Activated naive CD4-positive, alpha-beta T cell (primary cell): ENCODE measurements around the gene PGS1.
"Not testable (repeated sequence)": the region's sequence is repeated elsewhere in the genome, so short reads cannot be mapped to it uniquely, and the experiment has no call there.

Experiments
- DNase-seq, 4 experiments: peaks; one replicate each; lab custom pipeline; 2025; lab: John Stamatoyannopoulos, UW

The PGS1 gene, protein sequence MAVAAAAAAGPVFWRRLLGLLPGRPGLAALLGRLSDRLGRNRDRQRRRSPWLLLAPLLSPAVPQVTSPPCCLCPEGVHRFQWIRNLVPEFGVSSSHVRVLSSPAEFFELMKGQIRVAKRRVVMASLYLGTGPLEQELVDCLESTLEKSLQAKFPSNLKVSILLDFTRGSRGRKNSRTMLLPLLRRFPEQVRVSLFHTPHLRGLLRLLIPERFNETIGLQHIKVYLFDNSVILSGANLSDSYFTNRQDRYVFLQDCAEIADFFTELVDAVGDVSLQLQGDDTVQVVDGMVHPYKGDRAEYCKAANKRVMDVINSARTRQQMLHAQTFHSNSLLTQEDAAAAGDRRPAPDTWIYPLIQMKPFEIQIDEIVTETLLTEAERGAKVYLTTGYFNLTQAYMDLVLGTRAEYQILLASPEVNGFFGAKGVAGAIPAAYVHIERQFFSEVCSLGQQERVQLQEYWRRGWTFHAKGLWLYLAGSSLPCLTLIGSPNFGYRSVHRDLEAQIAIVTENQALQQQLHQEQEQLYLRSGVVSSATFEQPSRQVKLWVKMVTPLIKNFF

DNA sequence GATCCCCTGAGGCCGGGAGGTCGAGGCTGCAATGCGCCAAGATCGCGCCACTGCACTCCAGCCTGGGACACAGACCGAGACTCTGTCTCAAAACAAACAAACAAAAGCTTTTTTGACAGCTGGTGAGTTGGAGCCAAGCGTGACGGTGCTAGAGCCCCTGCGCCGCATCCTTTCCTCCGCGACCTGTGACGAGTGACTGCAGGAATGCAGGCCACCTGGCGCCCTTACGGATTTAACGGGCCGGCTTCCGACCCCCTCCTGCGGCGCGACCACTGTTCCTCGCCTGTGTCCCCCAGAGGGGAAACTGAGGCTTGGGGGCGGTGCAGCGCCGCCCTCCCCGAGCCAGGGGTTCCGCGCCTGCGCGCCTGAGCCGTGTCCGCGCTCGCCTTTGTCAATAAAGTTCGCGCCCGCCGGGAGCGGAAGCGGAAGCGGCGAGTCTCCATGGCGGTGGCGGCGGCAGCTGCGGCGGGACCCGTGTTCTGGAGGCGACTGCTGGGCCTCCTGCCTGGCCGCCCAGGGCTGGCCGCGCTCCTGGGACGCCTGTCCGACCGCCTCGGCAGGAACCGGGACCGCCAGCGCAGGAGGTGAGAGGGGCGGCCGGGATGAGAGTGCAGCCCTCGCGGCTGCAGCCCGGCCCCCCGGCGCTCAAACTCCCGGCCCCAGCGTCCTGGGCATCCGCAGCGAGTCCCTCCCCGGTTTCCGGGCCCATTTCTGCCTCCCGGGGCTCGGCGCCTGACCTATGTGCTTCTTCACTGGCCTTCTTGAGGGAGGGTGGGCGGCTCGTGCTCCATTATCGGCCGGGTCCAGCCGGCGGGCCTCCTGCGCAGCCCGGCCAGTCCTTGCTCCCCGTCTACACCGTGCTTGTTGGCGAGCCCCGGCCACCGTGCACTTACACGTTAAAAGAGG lies at the start of gene PGS1:
PGS1 (plus strand) TSS at position 425 of the 906 bp plus-strand sequence; CDS start at position 442, 17 bp downstream.
- peak; percentile 52 to 83 (median 74) for DNase-seq

DNA sequence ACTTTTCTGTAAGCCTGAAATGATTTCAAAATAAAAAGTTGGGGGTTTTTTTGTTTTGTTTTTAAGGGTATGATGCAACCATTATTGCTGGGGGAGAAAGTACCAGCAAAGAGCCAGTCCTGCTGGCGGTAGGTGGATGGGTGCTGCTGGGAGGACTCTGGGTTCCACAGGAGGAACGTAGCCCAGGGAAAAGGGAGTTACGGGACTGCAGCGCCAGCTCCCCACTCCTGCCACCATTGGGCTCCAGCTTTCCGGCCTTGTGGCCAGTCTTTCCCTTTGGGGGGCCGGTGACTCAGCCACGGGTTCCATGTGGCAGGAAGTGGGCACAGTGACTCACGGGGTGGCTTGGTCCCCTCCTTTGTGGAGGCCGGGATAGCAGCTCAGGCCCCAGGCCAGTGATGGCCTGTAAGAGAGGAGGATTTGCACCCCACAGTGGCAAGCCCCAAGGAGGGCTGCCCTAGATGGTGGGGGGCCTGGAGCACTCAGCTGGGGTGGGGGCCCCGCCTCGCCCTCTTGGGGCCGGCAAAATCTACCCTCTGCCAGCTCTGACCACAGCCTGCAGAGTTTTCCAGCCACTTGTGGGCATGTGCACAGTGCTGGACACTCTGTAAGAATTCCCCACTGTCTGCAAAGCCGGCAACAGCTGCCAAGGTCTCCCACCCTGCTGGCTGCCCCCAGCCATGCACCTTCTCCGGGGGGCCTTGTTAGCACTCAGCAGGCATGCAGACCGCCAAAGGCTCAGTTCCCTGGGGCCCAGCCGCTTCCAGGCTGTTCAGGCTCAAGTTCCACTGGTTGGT lies 49.0 kb upstream of the PGS1 start:
- DNase-seq, result no peak

DNA sequence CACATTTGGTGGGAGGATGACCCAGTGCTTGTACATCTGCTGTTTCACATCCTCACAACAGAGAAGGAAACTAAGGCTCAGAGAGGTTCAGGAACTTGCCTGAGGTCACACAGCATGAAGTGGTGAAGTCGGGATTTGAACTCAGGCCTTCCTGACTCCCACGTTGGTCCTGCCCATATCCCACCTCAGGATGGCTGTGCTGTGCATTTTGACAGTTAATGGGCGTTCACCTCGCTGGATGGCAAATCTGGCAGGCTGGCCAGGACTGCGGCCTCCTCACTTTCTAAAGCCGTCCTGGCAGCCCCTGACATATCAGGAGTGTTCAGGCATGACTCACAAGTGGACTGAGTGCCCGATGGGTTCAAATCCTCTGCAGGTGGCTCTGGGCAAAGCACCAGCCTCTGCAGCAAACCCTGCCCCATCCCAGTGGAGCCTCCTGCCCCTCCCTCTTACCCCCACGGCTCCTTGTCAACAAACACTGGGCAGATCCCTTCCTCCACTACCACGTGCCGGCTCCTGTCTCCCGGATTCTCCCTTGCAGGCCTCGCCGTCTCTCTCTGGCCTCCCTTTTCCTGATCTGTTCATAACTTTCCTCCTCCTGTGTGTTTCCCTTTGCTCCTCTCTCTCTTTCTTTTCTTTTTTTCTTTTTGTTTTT lies 47.8 kb upstream of the PGS1 start:
- DNase-seq, result no peak

DNA sequence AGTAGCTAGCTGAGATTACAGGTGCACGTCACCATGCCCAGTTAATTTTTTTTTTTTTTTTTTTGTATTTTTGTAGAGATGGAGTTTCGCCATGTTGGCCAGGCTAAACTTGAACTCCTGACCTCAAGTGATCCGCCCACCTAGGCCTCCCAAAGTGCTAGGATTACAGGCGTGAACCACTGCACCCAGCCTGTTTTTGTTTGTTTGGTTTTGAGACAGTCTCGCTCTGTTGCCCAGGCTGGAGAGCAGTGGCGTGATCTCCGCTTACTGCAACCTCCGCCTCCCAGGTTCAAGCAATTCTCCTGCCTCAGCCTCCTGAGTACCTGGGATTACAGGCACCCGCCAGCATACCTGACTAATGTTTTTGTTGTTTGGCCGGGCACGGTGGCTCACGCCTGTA lies 47.1 kb upstream of the PGS1 start:
- DNase-seq, result not testable (repeated sequence)

DNA sequence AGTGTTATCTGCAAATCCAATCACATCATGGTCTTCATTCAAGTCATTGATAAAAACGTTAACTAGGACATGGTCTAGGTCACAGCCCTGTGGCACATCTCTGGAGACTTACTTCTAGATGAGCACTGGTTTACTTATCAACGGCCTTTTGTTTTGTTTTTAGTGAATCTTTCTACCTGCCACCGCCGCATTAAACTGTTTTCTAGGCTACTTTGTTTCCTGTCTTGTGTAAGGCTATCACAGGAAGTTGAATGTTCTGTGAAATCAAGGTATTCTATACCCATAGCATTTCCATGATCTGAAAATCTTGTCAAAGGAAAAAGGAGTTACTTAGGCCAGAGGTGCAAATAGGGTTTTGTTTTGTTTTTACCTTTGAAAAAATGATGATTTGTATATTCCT lies 45.5 kb upstream of the PGS1 start:
- DNase-seq, result no peak

DNA sequence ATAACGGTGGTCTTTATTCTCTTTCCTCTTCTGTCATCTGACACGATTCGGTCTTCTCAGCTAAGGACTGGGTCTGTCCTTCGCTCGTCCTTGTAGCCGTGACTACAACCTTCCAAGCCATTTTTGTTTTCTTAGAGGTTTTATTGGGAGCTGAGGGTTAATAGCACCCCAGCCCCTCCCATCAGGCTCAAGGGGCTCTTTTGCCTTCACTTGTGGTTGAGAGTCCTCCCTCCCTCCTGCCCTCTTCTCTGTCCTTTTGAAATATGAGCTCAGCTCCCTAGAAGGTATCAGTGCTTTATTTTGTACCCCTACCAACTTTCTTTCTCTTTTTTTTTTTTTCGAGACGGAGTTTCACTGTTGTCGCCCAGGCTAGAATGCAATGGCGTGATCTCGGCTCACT lies 43.2 kb upstream of the PGS1 start:
- DNase-seq, result no peak

DNA sequence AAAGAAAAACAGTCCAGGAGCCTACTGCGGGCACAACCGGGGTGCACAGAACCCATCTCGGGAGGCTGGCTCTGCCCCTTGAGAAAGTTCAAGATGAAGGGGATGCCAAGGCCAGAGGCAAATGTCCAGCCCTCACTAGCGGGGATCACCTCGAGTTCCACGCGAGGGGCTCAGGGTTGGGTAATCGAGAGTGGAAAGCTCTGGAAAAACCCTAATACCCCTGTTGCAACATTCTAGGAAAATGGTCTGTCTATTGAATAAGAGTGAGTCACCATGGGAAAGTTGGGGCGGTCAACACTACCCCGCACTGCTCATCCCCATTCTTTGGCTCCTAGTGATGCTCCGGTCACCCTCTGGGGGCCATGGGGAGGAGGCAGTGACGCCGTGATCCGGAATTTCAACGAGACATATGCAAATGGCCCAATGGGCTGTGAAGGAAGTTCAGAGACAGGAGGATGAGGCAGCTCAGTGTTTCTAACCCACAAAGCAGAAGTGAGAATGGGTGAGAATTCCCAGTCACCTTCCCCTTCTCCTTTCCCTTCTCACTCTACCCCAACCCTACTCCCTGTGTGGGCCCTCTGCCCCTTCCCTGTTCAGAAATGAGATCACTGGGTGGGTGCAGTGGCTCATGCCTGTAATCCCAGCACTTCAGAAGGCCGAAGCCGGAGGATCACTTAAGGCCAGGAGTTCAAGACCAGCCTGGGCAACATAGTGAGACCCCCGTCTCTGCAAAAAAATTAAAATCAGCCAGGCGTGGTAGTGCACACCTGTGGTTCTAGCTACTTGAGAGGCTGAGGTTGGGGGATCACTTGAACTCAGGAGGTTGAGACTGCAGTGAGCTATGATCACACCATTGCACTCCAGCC lies 41.0 kb upstream of the PGS1 start:
- DNase-seq, result no peak

DNA sequence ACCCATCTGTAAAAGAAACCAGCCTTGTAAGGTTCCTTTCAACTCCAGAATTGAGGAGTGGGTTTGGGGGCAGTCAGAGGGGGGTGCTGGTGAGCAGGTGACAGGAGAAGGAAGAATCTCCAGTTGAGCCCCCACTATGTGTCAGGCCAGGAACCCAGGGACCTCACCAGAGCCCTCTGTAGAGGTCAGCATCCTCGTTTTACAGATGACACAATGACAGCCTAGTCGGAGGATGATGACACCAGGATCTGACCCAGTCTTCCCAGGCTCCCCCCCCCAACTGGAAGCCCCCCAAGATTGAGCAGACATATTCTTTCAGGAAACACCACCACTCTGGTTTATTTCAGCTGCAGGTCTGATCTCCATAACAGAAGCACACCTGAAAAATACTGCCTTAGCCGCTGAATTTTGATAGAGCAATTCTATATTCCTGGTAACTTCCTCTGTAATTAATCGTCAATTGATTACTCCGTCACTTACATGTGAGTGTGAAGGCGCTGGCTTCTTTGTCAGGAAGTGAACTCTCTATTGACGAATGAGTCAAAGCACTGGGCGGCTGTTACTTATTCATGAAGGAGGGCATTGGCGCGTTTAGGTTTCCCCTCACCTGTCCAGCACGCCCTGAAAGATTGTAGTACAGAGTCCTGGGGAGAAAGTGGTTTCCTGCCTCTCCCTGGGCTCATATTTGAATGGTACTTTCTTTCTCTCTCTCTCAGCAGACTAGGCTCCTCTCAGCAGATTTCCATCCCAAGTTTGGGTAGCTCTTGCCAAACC lies 39.8 kb upstream of the PGS1 start:
- no peak for DNase-seq

DNA sequence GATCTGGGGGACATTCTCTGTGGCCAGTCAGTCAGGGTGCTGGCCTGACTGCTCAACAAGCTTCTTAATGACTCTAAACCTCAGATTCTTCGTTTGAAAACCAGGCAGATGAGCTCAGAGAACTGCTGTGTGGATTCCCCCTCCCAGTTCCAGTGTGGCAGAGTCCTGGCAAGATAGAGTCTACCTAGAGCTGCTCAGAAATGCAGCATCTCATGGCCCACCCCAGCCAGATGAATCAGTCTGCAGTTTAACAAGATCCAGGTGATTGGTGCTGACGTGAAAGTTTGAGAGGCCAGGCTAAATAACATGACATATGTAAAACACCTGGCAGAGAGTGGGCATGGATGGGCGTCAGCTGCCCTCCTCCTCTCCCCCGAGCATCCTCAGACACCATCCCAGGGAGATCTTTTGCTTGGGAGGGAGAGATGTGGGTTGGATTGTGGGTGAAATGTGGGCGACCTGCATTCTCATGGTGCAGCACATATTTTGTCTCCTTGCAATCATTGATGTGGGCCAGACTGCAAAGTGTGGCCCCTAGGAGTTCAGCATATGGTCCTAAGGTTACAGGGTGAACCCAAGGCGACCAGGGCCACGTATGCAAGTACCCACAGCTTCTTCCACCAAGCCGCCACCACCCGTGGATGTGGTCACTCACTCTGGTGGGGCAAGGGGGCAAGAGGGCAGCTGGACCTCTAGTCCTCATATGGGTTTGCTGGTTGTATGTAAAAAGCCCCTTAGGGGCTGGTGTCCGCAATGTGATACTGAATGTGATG lies 38.1 kb upstream of the PGS1 start:
- DNase-seq, result no peak

DNA sequence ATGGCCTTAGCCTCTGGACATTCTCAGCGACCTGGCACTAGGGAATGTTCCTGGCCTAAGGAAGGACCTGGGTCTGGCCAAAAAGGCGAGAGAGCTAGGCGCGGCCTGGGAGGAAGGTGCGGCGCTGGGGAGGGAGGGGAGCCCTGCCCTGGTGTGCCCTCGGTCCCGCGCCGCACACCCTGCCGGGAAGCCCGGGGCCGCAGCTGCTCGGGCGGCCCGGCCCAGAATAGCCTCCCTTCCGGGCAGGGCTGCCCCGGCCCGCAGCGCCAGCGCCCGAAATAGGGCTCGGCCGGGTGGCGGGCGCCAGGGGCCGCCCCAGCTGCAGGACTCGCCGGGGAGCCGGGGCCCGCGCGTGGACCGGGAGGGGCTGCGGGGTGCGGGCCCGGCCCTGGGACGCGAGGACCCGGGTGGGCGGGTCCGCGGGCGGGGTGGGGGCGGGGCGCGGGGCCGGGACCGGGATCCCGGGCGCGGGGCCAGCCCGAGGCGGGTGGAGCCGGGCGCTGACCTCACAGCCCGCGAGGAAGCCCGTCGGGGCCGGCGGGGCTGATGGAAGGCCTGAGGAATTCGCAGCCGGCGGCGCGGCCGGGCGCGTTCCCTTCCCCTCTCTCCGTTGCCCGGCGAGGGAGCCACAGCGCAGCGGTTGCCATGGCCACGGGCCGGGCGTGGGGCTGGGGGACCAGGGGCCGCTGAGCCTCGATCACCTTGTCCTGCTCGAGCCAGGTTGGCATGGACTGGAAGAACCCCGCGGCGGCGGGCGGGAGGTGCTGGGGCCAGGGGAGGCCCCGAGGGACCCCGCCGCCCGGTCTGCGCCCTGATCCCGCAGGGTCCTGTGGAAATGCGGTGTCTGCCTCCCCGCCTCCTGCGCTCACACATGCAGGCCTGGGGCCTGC lies 36.6 kb upstream of the PGS1 start:
- DNase-seq, result peak in 1 of 4 experiments; percentile 11

DNA sequence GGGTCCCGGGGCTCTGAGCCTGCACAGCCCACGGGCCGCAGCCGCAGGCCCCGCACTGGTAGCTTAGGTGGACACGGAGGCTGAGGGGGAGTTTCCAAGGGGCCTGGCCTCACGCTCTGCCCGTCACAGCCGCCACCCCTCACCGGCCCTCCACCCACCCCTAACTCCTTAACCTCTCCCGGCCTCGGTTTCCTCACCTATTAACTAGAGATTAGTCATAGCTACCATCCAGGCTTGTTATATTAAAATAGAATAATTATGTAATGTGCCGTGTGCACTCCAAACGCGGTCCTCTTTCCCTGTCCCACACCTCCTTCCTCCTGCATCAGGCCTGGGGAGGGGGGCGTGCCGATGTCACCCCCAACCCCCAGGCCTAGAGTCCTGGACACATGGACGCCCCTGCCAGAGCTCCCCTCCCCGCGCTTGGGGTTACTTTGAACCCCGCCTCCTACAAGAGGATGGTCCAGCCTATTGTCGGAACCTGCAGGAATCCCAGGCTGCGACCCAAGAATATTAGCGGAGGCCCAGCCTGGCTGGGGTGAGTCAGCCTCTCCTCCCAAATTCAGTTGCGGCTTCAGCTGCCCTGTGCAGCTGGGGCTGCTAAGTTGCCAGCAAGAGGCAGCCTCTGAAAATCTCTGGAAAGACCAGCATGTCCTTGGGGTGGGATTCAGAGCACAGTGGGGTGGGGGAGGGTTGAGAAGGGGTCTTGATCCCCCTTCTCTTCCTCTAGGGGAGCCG lies 35.8 kb upstream of the PGS1 start:
- no peak for DNase-seq

DNA sequence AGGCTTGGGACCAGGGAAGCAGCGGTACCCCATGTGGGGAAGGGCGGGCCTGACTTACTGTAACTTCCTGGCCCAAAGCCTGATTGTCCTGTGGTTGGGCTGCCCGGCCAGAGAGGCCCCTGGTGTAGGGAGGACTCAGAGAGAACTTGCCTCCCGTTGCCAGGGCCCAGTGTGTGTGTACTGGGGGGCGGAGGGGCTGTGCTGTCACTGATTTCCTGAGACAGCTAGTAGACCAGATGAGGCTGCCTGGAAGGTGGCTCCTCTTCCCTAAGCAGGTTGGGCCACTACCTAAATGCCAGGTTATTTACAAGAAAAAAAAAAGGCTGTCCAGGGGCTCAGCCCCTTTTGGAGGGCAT lies 35.3 kb upstream of the PGS1 start:
- peak in 1 of 4 experiments; percentile 39 for DNase-seq

DNA sequence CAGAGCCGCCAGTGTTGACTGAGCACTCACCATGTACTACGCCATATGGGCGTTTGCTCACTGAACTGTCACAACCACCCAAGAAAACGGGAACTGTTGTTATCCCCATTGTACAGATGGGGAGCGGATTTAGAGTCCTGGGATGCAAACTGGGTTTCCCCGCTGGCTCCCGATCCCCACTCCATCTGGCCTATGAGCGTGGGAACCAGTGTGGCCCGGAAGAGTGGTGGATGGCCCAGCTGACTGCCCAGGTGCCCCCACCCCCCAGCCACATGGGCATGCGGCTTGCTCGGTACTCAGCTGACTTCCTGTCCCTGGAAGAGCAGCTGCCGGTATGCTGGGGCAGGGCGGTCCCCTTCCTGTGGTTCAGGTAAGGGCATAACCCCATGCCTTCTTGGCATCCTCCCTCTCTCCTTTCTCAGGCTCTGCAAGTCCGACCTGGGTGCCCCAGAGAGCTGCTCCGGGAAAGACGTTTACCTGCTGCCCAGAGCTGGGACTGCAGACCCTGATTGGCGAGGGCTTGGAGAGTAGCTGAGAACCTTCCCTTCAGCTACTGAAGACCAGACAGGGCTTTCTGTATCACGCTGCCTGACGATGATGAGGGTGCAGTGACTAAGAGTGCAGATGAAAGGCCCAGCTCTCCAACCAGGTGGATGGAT lies 34.8 kb upstream of the PGS1 start:
- peak in 2 of 4 experiments; percentile 62 to 75 for DNase-seq

DNA sequence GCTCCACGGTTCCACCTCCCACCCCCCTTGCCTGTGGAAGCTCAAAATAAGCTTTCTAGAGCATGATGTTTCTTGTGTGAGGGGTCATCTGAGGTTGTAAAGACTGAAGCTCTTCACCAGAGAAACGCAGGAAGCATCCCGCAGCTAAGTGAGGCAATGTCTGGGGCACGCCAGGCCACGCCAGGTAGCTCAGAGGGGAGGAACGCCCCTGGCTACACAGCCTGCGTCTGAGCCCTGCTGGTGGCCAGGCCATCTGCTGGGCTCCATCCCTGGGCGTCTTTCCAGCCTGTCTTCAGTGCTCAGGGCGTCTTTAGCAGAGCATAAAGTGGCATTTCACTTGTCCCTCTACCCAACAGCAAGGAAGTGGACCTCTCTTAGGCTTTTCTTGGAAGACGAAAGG lies 33.8 kb upstream of the PGS1 start:
- no peak for DNase-seq

DNA sequence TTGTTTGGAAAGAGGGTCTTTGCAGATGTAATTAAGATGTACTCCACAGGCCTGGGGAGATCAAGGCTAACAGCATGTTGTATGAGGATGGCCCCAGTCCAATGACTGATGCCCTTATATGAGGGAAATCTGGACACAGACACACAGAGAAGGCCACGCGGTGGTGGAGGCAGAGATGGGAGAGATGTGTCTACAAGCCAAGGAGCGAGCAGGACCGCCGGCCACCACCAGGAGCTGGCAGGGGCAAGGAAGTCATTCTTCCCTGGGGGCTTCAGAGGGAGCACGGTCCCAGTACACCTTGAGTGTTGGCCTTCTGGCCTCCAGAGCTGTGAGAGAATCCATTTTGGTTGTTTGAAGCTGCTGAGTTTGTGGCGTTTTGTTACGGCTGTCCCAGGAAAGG lies 33.3 kb upstream of the PGS1 start:
- no peak for DNase-seq

DNA sequence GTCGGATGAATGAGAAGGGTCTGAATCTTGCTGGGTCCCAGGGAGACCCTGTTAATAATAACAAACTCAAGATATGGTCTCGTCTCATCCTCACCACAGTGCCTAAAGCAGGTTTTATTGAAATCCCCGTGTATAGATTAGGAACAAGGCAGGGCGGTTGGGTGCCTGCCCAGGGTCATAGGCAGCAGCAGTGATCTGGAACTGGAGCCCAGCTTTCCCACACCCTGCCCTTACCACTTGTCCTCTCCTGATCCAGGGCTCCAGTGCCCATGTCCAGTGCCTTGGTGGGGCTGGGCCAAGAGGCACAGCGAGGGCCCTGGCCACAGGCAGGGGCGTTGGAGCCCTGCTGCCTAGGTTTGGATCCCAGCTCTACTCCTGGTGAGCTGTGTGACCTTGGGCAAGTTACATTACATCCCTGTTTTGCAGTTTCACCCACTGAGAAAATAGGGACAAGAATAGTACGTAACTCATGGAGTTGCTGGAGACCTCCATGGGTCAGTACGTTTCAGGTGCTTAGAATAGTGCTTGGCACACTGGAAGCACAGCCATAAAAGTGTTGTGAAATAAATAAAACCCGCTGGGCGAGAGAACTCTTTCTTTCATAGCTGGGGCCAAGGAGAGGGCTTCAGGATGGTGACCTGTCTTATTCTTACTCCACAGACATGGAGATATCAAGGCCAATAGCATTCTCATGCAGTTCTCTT lies 32.5 kb upstream of the PGS1 start:
- DNase-seq, result no peak
